IMR-90 (cell line): ENCODE measurements around the gene TACC2. TPM values are rescaled to one million over a fixed set of nuclear protein-coding genes. Genes with fewer than 3 reads are reported as not detected.

Experiments
- ATAC-seq: fragments of 200-7000 bp; cut with Tn5 transposase; 2 replicates; pipeline ENCODE4 v1.9.1; 2020; ENCODE audit warnings: low read depth, mild to moderate bottlenecking, moderate library complexity
- BruUV-seq: library from RNA; stranded (reverse); fragments of 400-500 nt; replicated peaks from 2 replicates; lab custom pipeline; 2021; lab: Mats Ljungman, UMichigan
- CTCF ChIA-PET: fragments of 300-600 bp; formaldehyde crosslinking; extraction: SDS; loops from one replicate; lab custom pipeline; 2021; ENCODE audit warnings: antibody characterized with exemption; lab: Yijun Ruan, JAX
- POLR2A ChIA-PET: fragments of 300-600 bp; sonication (Branson Sonifier 250); formaldehyde crosslinking; loops from one replicate; lab custom pipeline; 2022; ENCODE audit warnings: antibody characterized with exemption; ENCODE audit not compliant: unreplicated experiment; lab: Charles Lee
- DNase-seq: peaks from one replicate; pipeline ENCODE4 v3.0.0; 2013
- H2AFZ ChIP-seq: replicated peaks from 2 replicates; pipeline ENCODE3; 2013; ENCODE audit warnings: low read length, mild to moderate bottlenecking; ENCODE audit not compliant: poor library complexity
- H2AK5ac ChIP-seq: 2 replicates; pipeline ENCODE4 v1.6.1; 2013; ENCODE audit warnings: low read depth, low read length, inconsistent platforms
- H2AK9ac ChIP-seq: replicated peaks from 2 replicates; pipeline ENCODE3; 2013; ENCODE audit warnings: mild to moderate bottlenecking, low read depth, low read length, moderate library complexity; ENCODE audit not compliant: poor library complexity
- H2BK120ac ChIP-seq: 2 replicates; pipeline ENCODE4 v1.6.1; 2013; ENCODE audit warnings: low read depth, low read length, inconsistent platforms
- H2BK15ac ChIP-seq: 3 replicates; pipeline ENCODE4 v1.6.1; 2013; ENCODE audit warnings: low read depth, low read length, inconsistent platforms
- H2BK20ac ChIP-seq: 2 replicates; pipeline ENCODE4 v1.6.1; 2013; ENCODE audit warnings: low read depth, mild to moderate bottlenecking, inconsistent platforms, low read length, moderate library complexity
- H2BK5ac ChIP-seq: 2 replicates; pipeline ENCODE4 v1.6.1; 2013; ENCODE audit warnings: mild to moderate bottlenecking, low read depth, low read length, inconsistent platforms; ENCODE audit not compliant: poor library complexity, severe bottlenecking
- H3K14ac ChIP-seq: replicated peaks from 2 replicates; pipeline ENCODE4 v1.6.1; 2013; ENCODE audit warnings: low read depth, low read length, inconsistent platforms
- H3K18ac ChIP-seq: 2 replicates; pipeline ENCODE4 v1.6.1; 2013; ENCODE audit warnings: low read depth, low read length, control low read depth
- H3K23ac ChIP-seq: 2 replicates; pipeline ENCODE4 v1.6.1; 2013; ENCODE audit warnings: low read depth, low read length, inconsistent platforms
- H3K27ac ChIP-seq: 2 replicates; pipeline ENCODE4 v1.5.1; 2013; ENCODE audit warnings: mild to moderate bottlenecking, control low read depth, low read length; ENCODE audit not compliant: insufficient read depth
- H3K27me3 ChIP-seq: 2 replicates; pipeline ENCODE4 v1.6.1; 2013; ENCODE audit warnings: low read length; ENCODE audit not compliant: control insufficient read depth, insufficient read depth
- H3K36me3 ChIP-seq: 2 replicates; pipeline ENCODE4 v1.6.1; 2013; ENCODE audit warnings: low read length, mixed read lengths; ENCODE audit not compliant: control insufficient read depth, insufficient read depth
- H3K4ac ChIP-seq: 2 replicates; pipeline ENCODE4 v1.6.1; 2013; ENCODE audit warnings: low read depth, low read length, inconsistent platforms
- H3K4me1 ChIP-seq: 2 replicates; pipeline ENCODE4 v1.6.1; 2013; ENCODE audit warnings: low read length, mixed read lengths; ENCODE audit not compliant: control insufficient read depth, insufficient read depth
- H3K4me2 ChIP-seq: 2 replicates; pipeline ENCODE4 v1.6.1; 2013; ENCODE audit warnings: low read depth, mild to moderate bottlenecking, control low read depth, low read length, moderate library complexity
- H3K4me3 ChIP-seq: 2 replicates; pipeline ENCODE4 v1.5.1; 2013; ENCODE audit warnings: low read depth, mild to moderate bottlenecking, control low read depth, low read length, moderate library complexity; ENCODE audit not compliant: insufficient read depth
- H3K56ac ChIP-seq: 2 replicates; pipeline ENCODE4 v1.6.1; 2013; ENCODE audit warnings: low read length, inconsistent platforms; ENCODE audit not compliant: insufficient read depth; ENCODE audit errors: extremely low read depth
- H3K79me1 ChIP-seq, 2 experiments: 2 replicates each; pipeline ENCODE4 v1.6.1; 2013; ENCODE audit warnings: low read length in 2 of 2, inconsistent platforms in 1 of 2, low read depth in 1 of 2
- H3K9ac ChIP-seq: 2 replicates; pipeline ENCODE4 v1.6.1; 2013; ENCODE audit warnings: low read depth, low read length, control low read depth
- H3K9me1 ChIP-seq: 2 replicates; pipeline ENCODE4 v1.6.1; 2013; ENCODE audit warnings: low read length, inconsistent platforms; ENCODE audit not compliant: insufficient read depth
- H3K9me3 ChIP-seq: 2 replicates; pipeline ENCODE4 v1.6.1; 2013; ENCODE audit warnings: low read length; ENCODE audit not compliant: control insufficient read depth, insufficient read depth
- H4K20me1 ChIP-seq: 2 replicates; pipeline ENCODE4 v1.6.1; 2013; ENCODE audit warnings: low read length, inconsistent platforms; ENCODE audit not compliant: insufficient read depth
- H4K5ac ChIP-seq: 2 replicates; pipeline ENCODE4 v1.6.1; 2013; ENCODE audit warnings: mild to moderate bottlenecking, low read depth, low read length, control low read depth
- H4K8ac ChIP-seq, 2 experiments: 2 replicates each; pipeline ENCODE4 v1.6.1; 2013; ENCODE audit warnings: low read depth in 2 of 2, low read length in 2 of 2, control low read depth in 1 of 2, inconsistent platforms in 1 of 2
- H4K91ac ChIP-seq: 2 replicates; pipeline ENCODE4 v1.6.1; 2013; ENCODE audit warnings: low read depth, low read length, inconsistent platforms; ENCODE audit not compliant: insufficient read depth
- BHLHE40 ChIP-seq: fragments of 150-350 bp; IDR thresholded peaks from 2 replicates; pipeline ENCODE4 v1.6.1; 2016; ENCODE audit warnings: mild to moderate bottlenecking, low read depth, low read length
- CEBPB ChIP-seq: IDR thresholded peaks from 2 replicates; pipeline ENCODE4 v1.6.1; 2012; ENCODE audit warnings: low read depth, low read length, improper control_type of control experiment
- CHD1 ChIP-seq: IDR thresholded peaks from 2 replicates; pipeline ENCODE4 v1.6.1; 2012; ENCODE audit warnings: low read depth, low read length, improper control_type of control experiment
- FOS ChIP-seq: fragments of 150-350 bp; IDR thresholded peaks from 2 replicates; pipeline ENCODE4 v1.6.1; 2016; ENCODE audit warnings: low read depth, low read length
- MAFK ChIP-seq: IDR thresholded peaks from 2 replicates; pipeline ENCODE4 v1.6.1; 2012; ENCODE audit warnings: low read depth, low read length, improper control_type of control experiment
- MAZ ChIP-seq: IDR thresholded peaks from 2 replicates; pipeline ENCODE4 v1.6.1; 2012; ENCODE audit warnings: low read depth, mild to moderate bottlenecking, low read length, improper control_type of control experiment, moderate library complexity, borderline replicate concordance
- MXI1 ChIP-seq: IDR thresholded peaks from 2 replicates; pipeline ENCODE4 v1.6.1; 2012; ENCODE audit warnings: low read depth, mild to moderate bottlenecking, low read length, moderate library complexity, borderline replicate concordance
- NFE2L2 ChIP-seq: fragments of 150-350 bp; IDR thresholded peaks from 2 replicates; pipeline ENCODE4 v1.6.1; 2016; ENCODE audit warnings: low read depth, mild to moderate bottlenecking, low read length
- POLR2A ChIP-seq: IDR thresholded peaks from 2 replicates; pipeline ENCODE4 v1.6.1; 2012; ENCODE audit warnings: mild to moderate bottlenecking, low read depth, low read length
- RAD21 ChIP-seq: IDR thresholded peaks from 2 replicates; pipeline ENCODE4 v1.6.1; 2012; ENCODE audit warnings: low read length, improper control_type of control experiment
- RCOR1 ChIP-seq: IDR thresholded peaks from 2 replicates; pipeline ENCODE4 v1.6.1; 2012; ENCODE audit warnings: mild to moderate bottlenecking, low read length, improper control_type of control experiment; ENCODE audit not compliant: insufficient replicate concordance
- RFX5 ChIP-seq: IDR thresholded peaks from 2 replicates; pipeline ENCODE4 v1.8.0; 2012; ENCODE audit warnings: low read depth, mild to moderate bottlenecking, low read length, moderate library complexity
- SMC3 ChIP-seq: fragments of 150-350 bp; IDR thresholded peaks from 2 replicates; pipeline ENCODE4 v1.6.1; 2016; ENCODE audit warnings: low read depth, mild to moderate bottlenecking, antibody characterized with exemption, low read length, moderate library complexity
- USF2 ChIP-seq: fragments of 150-350 bp; IDR thresholded peaks from 2 replicates; pipeline ENCODE4 v1.6.1; 2017; ENCODE audit warnings: mild to moderate bottlenecking, antibody characterized with exemption, low read length, low read depth
- WGBS, 2 experiments: methylation state at CpG; one replicate each; pipeline versions ENCODE4 v1.1.5 to v1.1.7; 2013; ENCODE audit warnings: missing lambda C conversion rate in 2 of 2; ENCODE audit not compliant: insufficient read length in 1 of 2; ENCODE audit errors: extremely low coverage in 2 of 2; 5-methylcytosine and 5-hydroxymethylcytosine counted together
- dilution Hi-C: fragments of 300-500 bp; cut with HindIII; formaldehyde crosslinking; loops from one replicate; pipeline ENCODE4 v1.14.3; 2018; ENCODE audit warnings: low sequenced_read_pairs; ENCODE audit not compliant: unreplicated experiment
- in situ Hi-C: fragments of 300-500 bp; cut with MboI; formaldehyde crosslinking; loops from 3 replicates; pipeline ENCODE4 v1.14.3; 2019; ENCODE audit warnings: low sequenced_read_pairs, inconsistent platforms, mixed read lengths
- intact Hi-C: fragments of 100-400 bp; cut with micrococcal nuclease; formaldehyde crosslinking; loops from 2 replicates; pipeline ENCODE4 v1.10.0; 2022
- polyA plus RNA-seq, 3 experiments: library from polyadenylated mRNA; depleted of rRNA; stranded (reverse); fragments of >200 nt; gene quantifications; 2 replicates each; pipeline ENCODE4 v1.2.3, GENCODE V29; 2012; ENCODE audit warnings: low replicate concordance in 1 of 3
- total RNA-seq: library from RNA; depleted of rRNA; stranded (reverse); fragments of >200 nt; gene quantifications from 2 replicates; pipeline ENCODE4 v1.2.3, GENCODE V29; 2012
- TF ChIP-seq, protein P1 (sequence below): fragments of 150-350 bp; IDR thresholded peaks from 2 replicates; pipeline ENCODE4 v1.6.1; 2016; ENCODE audit warnings: low read depth, mild to moderate bottlenecking, low read length, moderate library complexity, borderline replicate concordance
- TF ChIP-seq, protein P2 (sequence below): conservative IDR thresholded peaks from 2 replicates; pipeline ENCODE4 v1.5.1; 2012; ENCODE audit warnings: mild to moderate bottlenecking, low read depth, low read length, improper control_type of control experiment

The TACC2 gene
- total and polyA plus RNA-seq, 2 of the 4 experiments (the other 2 are of a cell fraction) = 2.9 to 15.4 TPM

DNA sequence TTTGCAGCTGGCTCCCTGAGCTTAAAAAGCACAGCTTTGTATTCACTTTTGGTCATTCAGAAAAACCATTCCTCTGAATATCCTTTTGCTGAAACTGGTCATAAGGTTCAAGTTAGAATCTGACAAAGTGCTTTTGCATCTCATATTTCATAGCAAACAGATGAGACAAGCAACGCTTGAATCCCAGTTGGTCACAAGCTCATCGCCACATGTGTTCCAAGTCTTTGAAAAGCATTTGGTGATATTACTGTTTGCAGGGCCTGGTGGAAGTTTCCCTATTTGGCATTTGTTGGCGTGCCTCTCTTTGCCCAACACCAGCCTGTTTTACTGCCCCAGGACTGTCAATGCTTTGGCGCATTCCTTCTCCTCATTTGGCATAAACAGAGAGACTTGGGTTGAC lies 10.3 kb downstream of the TACC2 start:
- ATAC-seq (no peak), DNase-seq (no peak)
- H3K14ac ChIP-seq = no peak overlapping the region
- CTCF ChIA-PET = no interaction called here
- H2BK15ac ChIP-seq = no peak overlapping the region
- H3K18ac ChIP-seq = no peak overlapping the region
- no peak overlapping the region for H4K5ac ChIP-seq
- no peak overlapping the region for H3K9ac ChIP-seq
- dilution Hi-C loops = no loop called here
- POLR2A ChIA-PET = no interaction called here
- no TSS peak for BruUV-seq
- no peak overlapping the region for H2AFZ ChIP-seq
- no peaks in the 10 kb centered on the region for H3K9me1 ChIP-seq
- TF ChIP-seq POLR2A (no peak), FOS (no peak), RCOR1 (no peak), BHLHE40 (no peak), RAD21 (no peak), CEBPB (no peak), MAFK (no peak), CHD1 (no peak), USF2 (no peak), SMC3 (no peak), NFE2L2 (no peak), RFX5 (no peak), MAZ (no peak), MXI1 (no peak)
- TF ChIP-seq, protein P1, sequence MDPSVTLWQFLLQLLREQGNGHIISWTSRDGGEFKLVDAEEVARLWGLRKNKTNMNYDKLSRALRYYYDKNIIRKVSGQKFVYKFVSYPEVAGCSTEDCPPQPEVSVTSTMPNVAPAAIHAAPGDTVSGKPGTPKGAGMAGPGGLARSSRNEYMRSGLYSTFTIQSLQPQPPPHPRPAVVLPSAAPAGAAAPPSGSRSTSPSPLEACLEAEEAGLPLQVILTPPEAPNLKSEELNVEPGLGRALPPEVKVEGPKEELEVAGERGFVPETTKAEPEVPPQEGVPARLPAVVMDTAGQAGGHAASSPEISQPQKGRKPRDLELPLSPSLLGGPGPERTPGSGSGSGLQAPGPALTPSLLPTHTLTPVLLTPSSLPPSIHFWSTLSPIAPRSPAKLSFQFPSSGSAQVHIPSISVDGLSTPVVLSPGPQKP = no peak
- TF ChIP-seq, protein P2, sequence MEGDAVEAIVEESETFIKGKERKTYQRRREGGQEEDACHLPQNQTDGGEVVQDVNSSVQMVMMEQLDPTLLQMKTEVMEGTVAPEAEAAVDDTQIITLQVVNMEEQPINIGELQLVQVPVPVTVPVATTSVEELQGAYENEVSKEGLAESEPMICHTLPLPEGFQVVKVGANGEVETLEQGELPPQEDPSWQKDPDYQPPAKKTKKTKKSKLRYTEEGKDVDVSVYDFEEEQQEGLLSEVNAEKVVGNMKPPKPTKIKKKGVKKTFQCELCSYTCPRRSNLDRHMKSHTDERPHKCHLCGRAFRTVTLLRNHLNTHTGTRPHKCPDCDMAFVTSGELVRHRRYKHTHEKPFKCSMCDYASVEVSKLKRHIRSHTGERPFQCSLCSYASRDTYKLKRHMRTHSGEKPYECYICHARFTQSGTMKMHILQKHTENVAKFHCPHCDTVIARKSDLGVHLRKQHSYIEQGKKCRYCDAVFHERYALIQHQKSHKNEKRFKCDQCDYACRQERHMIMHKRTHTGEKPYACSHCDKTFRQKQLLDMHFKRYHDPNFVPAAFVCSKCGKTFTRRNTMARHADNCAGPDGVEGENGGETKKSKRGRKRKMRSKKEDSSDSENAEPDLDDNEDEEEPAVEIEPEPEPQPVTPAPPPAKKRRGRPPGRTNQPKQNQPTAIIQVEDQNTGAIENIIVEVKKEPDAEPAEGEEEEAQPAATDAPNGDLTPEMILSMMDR = no peak
- H3K36me3 ChIP-seq = no peaks in the 10 kb centered on the region
- H3K56ac ChIP-seq = no peak overlapping the region
- H3K4me3 ChIP-seq = no peak overlapping the region
- no peaks in the 10 kb centered on the region for H4K20me1 ChIP-seq
- no peak overlapping the region for H3K27ac ChIP-seq
- H3K4me1 ChIP-seq = no peaks in the 10 kb centered on the region
- H3K9me3 ChIP-seq = peaks cover 2% of the 10 kb centered on the region; the same call in 1 of the 2 replicates
- H3K79me1 ChIP-seq = no peaks in the 10 kb centered on the region
- no peak overlapping the region for H2AK5ac ChIP-seq
- peaks cover 12% of the 10 kb centered on the region for H3K27me3 ChIP-seq
- no peak overlapping the region for H3K4ac ChIP-seq
- no peak overlapping the region for H3K23ac ChIP-seq
- WGBS, 2 experiments = no CpG with 5 or more reads among the region's 4 CpGs
- H2BK5ac ChIP-seq = no peak overlapping the region
- in situ Hi-C loops = no loop called here
- no peak overlapping the region for H4K91ac ChIP-seq
- intact Hi-C loops = no loop called here
- H2AK9ac ChIP-seq = no peak overlapping the region
- no peak overlapping the region for H4K8ac ChIP-seq
- H2BK20ac ChIP-seq = no peak overlapping the region
- H2BK120ac ChIP-seq = no peak overlapping the region
- H3K4me2 ChIP-seq = no peak overlapping the region
